GM12874 (cell line): ENCODE measurements around the gene TFPI.

Source experiments
- TF ChIP-seq, protein P1 (sequence below): IDR thresholded peaks from 2 replicates; pipeline ENCODE4 v1.5.1; 2011; ENCODE audit warnings: low read depth, mild to moderate bottlenecking, control low read depth, low read length, moderate library complexity; ENCODE audit not compliant: insufficient read depth

Gene TFPI

GRCh38 chr2:187519419-187520120, 34.7 kb downstream of the TFPI start:
- TF ChIP-seq, protein P1, sequence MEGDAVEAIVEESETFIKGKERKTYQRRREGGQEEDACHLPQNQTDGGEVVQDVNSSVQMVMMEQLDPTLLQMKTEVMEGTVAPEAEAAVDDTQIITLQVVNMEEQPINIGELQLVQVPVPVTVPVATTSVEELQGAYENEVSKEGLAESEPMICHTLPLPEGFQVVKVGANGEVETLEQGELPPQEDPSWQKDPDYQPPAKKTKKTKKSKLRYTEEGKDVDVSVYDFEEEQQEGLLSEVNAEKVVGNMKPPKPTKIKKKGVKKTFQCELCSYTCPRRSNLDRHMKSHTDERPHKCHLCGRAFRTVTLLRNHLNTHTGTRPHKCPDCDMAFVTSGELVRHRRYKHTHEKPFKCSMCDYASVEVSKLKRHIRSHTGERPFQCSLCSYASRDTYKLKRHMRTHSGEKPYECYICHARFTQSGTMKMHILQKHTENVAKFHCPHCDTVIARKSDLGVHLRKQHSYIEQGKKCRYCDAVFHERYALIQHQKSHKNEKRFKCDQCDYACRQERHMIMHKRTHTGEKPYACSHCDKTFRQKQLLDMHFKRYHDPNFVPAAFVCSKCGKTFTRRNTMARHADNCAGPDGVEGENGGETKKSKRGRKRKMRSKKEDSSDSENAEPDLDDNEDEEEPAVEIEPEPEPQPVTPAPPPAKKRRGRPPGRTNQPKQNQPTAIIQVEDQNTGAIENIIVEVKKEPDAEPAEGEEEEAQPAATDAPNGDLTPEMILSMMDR = no peak

- TF ChIP-seq, protein P1 = no peak
Measured at GRCh38 chr2:187514930-187515329, 39.3 kb downstream of the TFPI start.

DNA sequence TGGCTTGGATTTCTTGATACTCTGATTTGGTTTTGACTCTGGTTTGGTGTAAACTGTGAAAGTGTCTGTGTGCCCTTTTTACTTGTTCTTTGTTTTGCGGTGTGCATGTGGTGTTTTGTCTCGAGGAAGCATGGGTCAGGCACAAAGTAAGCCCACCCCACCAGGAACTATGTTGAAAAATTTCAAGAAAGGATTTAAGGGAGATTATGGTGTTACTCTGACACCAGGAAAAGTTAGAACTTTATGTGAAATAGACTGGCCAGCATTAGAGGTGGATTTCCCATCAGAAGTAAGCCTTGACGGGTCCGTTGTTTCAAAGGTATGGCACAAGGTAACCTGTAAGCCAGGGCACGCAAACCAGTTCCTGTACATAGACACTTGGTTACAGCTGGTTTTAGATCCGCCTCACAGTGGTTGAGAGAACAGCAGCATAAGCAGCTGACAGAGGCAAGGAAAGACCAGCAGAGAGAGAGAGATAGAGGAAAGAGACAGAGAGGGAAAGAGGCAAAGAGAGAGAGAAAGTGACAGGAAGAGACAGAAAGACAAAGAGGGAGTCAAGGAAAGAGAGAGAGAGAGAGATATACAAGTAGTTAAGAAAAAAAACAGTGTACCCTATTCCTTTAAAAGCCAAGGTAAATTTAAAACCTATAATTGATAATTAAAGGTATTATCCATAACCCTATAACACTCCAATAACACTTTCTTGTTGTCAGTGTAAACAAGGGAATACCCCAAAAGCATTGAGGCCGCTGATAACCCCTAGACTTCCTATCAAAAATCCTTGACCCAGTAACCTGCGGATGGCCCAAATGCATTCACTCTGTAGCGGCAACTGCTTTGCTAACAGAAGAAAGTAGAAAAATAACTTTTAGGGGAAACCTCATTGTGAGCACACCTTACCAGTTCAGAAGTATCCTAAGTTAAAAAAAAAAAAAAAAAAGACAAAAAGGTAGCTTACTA, 42.6 kb downstream of the TFPI start:
- TF ChIP-seq, protein P1 = no peak

- TF ChIP-seq, protein P1 = no peak
Measured at GRCh38 chr2:187509667-187510417, 44.4 kb downstream of the TFPI start.

DNA sequence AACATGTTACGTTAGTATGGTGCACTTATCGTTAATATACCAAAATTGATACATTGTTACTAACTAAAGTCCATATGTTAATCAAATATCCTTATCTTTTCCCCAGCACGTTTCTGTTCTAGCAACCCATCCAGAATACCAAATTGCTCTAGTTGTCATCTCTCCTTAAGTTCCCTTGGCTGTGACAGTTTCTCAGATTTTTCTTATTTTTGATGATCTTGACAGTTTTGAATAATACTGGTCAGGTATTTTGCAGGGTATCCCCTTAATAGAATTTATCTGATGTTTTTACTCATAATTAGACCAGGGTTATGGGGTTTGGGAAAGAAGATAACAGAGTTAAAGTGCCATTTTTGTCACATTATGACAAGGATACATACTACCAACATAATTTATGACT, 47.8 kb downstream of the TFPI start:
- TF ChIP-seq, protein P1 = no peak

- TF ChIP-seq, protein P1 = no peak
Measured at GRCh38 chr2:187505065-187505672, 49.1 kb downstream of the TFPI start.
